ENCODE measurements around the gene ZNF718. TPM values are rescaled to one million over a fixed set of nuclear protein-coding genes. Genes with fewer than 3 reads are reported as not detected.
"Not testable (repeated sequence)": the region's sequence is repeated elsewhere in the genome, so short reads cannot be mapped to it uniquely, and the experiment has no call there.

Gene ZNF718
- polyA plus RNA-seq (2014; cell fraction: cytosol; rRNA removed): 10.8 and 15.9 TPM in 2 replicates
- 7.3 and 9.0 TPM in 2 replicates for polyA plus RNA-seq (2014; cell fraction: nucleus; rRNA removed)

GRCh38 chr4:124275-125081, at the start of gene ZNF718:
ZNF718 (plus strand) TSS chr4:124501; CDS start chr4:124671, 170 bp downstream.
- peak; percentile 98 for DNase-seq (ENCODE audit: low spot score)

- no peak for DNase-seq (ENCODE audit: low spot score)
Observed at GRCh38 chr4:85951-86350, 38.4 kb upstream of the ZNF718 start.

GRCh38 chr4:86559-87324, 37.6 kb upstream of the ZNF718 start:
- DNase-seq (ENCODE audit: low spot score): not testable (repeated sequence)

- DNase-seq (ENCODE audit: low spot score): no peak
Observed at GRCh38 chr4:98386-98785, 25.9 kb upstream of the ZNF718 start.

GRCh38 chr4:99863-100262, 24.4 kb upstream of the ZNF718 start:
- no peak for DNase-seq (ENCODE audit: low spot score)

- no peak for DNase-seq (ENCODE audit: low spot score)
Observed at GRCh38 chr4:107083-107443, 17.2 kb upstream of the ZNF718 start.

GRCh38 chr4:107444-108429, 16.6 kb upstream of the ZNF718 start:
- no peak for DNase-seq (ENCODE audit: low spot score)

- DNase-seq (ENCODE audit: low spot score): no peak
Observed at GRCh38 chr4:112771-113170, 11.5 kb upstream of the ZNF718 start.

GRCh38 chr4:113732-114131, 10.6 kb upstream of the ZNF718 start:
- DNase-seq (ENCODE audit: low spot score): no peak

- no peak for DNase-seq (ENCODE audit: low spot score)
Observed at GRCh38 chr4:114149-114548, 10.2 kb upstream of the ZNF718 start.

- DNase-seq (ENCODE audit: low spot score): no peak
Observed at GRCh38 chr4:116499-116898, 7.8 kb upstream of the ZNF718 start.

- no peak for DNase-seq (ENCODE audit: low spot score)
Observed at GRCh38 chr4:120616-121015, 3.7 kb upstream of the ZNF718 start.

- no peak for DNase-seq (ENCODE audit: low spot score)
Observed at GRCh38 chr4:121408-122084, 2.8 kb upstream of the ZNF718 start.

GRCh38 chr4:123922-124274, 403 bp upstream of the ZNF718 start:
- DNase-seq (ENCODE audit: low spot score): not testable (repeated sequence)

GRCh38 chr4:125091-125771, 930 bp downstream of the ZNF718 start:
- DNase-seq (ENCODE audit: low spot score): peak; percentile 33

- peak; percentile 28 for DNase-seq (ENCODE audit: low spot score)
Observed at GRCh38 chr4:125833-126232, 1.5 kb downstream of the ZNF718 start.

GRCh38 chr4:132483-132882, 8.2 kb downstream of the ZNF718 start:
- DNase-seq (ENCODE audit: low spot score): no peak

- DNase-seq (ENCODE audit: low spot score): no peak
Observed at GRCh38 chr4:138935-139334, 14.6 kb downstream of the ZNF718 start.

GRCh38 chr4:139691-140090, 15.4 kb downstream of the ZNF718 start:
- DNase-seq (ENCODE audit: low spot score): no peak

- no peak for DNase-seq (ENCODE audit: low spot score)
Observed at GRCh38 chr4:146621-147020, 22.3 kb downstream of the ZNF718 start.
